NCI-H1105 treated with DMSO at 0.1 percent for 48 hours (cell line): ENCODE data around the gene PAN2.
"Not testable (repeated sequence)": the region's sequence is repeated elsewhere in the genome, so short reads cannot be mapped to it uniquely, and the experiment has no call there.

ENCODE experiments used
- DNase-seq: peaks from one replicate; lab custom pipeline; 2025; lab: John Stamatoyannopoulos, UW

The PAN2 gene

DNA sequence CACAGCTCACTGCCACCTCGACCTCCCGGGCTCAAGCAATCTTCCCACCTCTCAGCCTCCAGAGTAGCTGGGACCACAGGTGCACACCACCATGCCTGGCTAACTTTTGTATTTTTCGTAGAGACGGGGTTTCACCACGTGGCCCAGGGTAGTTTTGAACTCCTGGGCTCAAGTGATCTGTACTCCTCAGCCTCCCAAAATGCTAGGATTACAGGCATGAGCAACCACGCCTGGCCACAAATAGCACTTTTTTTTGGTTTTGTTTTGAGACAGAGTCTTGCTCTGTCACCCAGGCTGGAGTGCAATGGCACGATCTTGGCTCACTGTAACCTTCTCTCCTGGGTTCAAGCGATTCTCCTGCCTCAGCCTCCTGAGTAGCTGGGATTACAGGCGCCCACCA is 13.5 kb upstream of the PAN2 start:
- not testable (repeated sequence) for DNase-seq

DNA sequence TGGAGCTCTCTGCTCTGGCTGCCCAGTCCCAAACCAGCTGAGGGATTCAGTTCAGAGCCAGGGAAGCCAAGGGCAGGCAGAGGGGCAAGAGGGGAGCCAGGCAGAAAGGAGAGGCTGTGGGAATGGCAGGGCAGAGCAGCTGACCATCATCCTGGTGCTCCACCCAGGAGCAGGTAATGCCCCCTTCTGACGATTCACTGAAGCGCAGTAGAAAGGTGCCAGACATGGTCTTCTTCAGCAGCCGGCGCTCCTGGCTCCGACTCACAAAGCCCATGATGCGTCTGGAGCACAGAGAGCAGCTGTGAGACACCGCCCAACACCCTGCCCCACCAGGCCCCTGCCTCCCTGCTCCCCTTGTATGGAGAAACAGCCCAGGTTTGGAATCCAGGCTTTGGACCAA is 12.9 kb upstream of the PAN2 start:
- DNase-seq, result no peak

DNA sequence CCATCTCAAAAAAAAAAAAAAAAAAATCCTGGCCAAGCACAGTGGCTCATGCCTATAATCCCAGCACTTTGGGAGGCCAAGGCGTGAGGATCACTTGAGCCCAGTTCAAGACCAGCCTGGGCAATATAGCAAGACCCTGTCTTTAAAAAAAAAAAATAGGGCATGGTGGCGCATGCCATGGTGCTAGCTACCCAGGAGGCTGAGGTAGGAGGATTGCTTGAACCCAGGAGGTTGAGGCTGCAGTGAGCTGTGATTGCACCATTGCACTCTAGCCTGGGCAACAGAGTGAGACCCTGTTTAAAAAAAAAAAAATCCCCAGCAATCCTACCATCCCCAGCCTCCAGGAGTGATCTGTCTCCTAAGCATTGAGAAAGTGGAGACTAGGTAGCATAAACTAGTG is 8.5 kb upstream of the PAN2 start:
- not testable (repeated sequence) for DNase-seq

DNA sequence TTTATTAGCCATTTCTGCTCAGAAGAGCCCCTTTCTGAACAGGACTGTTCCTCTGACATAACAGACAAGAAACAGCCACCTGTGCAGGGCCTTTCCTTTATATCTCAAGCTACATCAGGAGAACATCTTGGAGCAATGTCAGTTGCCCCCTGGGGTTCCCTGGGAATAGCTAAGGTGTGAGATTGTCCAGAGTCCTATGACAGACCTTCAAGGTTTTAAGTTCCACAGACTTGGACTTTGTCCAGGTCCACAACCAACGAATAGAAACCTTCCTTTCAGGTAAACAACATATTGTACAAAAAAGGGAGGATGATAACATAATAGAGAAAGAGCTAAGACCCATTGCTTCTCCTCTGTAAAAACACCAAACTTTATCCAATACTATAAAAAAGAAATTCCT is 7.8 kb upstream of the PAN2 start:
- DNase-seq, result no peak

DNA sequence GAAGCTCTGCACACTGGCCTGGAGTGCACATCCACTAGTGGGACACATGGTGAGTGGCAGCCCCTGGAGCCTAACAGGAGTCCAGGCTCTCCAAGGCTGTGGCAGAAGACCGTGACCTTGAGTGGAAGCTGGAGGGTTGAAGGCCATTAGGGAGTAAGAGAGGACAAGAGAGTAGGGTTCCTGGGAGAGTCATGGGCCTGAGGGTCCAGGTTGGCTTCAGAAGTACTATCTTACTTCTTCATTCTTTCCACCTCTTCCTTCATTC is 5.3 kb upstream of the PAN2 start:
- DNase-seq, result no peak

DNA sequence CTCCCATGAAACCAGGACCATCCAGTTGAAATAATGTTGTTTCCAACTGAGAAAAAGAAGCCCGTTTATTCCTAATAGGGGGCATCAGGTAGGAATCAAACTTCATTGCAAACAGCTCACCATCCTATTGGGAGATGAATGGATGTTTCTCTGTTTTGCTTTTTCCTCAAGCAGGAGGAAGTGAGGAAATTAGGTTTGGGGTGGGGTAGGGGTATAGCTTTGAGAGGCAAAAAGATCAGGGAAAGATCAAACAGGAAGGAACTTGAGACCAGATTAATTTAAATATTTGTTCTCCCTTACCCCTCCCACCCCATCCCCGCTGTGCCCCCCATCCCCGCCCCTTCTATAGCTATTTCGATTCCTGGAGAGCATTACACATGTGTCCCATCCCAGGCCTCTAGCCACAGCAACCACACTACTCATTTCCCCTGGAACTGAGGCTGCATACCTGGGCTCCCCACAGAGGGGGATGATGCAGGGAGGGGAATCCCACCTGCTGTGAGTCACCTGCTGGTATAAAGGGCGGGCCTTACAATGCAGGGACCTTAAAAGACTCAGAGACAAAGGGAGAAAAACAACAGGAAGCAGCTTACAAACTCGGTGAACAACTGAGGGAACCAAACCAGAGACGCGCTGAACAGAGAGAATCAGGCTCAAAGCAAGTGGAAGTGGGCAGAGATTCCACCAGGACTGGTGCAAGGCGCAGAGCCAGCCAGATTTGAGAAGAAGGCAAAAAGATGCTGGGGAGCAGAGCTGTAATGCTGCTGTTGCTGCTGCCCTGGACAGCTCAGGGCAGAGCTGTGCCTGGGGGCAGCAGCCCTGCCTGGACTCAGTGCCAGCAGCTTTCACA is 4.7 kb upstream of the PAN2 start, which contains the start of gene IL23A:
TSS of gene IL23A (plus strand) at position 577 of the 850 bp plus-strand sequence. CDS start at position 738, 161 bp downstream.
- DNase-seq, result no peak

DNA sequence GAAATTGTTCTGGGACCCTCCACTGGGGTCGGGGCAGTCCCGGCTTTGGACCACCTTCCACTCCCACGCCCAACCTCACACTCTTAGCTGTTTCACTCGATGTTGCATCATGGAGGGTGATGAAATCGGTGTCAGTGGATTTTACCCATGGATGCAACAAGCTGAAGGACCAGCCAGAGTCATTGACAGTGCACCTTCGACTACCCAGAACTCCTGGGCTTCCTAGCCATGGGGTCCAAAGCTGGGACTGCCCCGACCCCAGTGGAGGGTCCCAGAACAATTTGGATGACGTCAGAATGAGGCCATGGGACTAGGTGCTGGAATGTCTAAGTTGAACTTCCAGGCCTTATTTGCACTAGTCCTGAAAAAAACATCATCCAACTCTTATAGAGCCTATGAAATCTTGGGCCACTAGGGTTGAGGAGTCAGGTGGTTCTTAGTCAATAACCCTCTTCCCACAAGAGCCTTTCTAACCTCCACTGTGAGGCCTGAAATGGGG is 4.0 kb upstream of the PAN2 start:
- DNase-seq, result no peak

DNA sequence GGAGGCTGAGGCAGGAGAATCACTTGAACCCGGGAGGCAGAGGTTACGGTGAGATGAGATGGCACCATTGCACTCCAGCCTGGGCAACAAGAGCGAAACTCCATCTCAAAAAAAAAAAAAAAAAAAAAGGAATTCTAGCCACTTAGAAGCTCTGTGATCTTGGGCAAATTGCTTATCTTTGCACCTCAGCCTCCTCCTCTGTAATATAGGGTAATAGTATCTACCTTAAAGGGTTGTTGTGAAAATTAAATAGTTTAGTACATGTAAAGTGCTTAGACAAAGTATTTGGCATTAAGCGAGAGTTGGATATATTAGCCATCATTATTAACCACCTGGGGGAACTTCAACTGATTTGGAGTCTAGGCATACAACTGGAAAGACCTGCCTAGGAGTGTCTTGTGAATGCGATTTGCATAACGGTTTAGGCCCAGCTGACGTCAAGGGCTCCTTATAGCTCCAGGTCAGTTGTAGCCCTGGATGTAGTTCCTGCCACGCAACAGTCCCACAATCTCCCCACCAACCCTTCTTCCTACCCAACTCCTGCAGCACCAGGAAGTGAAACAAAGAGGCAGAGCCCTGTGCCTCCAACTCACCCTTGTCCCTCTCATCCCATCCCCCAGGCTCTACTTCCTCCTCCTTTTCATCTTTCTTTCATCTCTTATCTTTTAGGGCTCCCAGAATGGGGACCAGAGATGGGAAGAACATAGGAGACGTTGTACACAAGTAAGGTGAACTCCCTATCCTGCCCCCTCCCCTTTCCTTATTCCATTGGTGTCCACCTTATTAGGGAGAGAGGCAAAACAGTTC is 2.8 kb upstream of the PAN2 start:
- DNase-seq, result no peak

DNA sequence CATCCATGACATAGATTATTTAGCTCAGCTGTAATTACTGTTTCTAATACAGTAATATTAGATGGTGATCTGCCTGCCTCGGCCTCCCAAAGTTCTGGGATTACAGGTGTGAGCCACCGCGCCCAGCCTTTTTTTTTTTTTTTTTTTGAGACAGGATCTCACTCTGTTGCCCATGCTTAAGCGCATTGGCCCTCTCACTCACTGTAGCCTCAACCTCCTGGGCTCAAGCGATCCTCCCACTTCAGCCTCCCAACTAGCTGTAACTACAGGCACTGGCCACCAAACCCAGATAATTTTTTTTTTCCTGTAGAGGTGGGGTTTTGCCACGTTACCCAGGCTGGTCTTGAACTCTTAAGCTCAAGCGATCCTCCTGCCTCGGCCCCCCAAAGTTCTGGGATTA is 1.7 kb upstream of the PAN2 start:
- DNase-seq, result not testable (repeated sequence)

DNA sequence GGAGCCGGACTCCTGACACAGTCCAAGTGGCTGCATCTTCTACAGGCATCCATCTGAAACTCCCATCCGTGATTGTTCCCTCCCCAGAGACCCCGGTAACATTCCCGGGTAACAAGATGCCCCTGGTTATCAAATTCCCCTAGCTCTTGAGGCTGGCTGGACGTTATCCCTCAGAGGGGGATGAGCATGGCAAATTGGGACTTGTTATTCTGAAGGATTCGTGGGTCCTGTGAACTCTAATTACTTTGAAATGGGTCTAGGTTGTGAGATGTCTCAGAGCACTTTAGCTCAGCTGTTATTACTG is 642 bp upstream of the PAN2 start:
- DNase-seq, result no peak

DNA sequence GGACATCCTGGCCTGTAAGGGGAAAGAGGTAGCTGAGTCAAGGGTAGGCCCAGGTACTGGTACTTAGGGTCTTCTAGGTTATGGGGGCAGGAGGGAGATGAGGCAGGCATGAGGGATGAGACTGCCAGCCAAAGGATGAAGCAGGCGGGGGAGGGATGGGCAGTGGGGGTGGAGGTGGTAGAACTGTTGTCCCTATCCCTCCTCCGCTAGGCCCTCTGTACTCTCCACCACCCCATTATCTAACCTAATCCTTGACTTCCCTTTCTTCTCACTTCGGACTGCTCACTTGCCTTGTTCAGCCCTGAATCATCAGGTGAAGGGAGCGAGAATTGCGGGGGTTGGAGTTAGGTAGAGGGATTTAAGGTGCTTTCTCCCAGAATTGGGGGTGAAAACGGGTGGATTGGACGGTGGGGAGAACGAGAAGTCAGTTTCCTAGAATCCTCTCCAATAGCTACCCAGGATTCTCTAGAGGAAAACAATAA is 562 bp downstream of the PAN2 start:
- no peak for DNase-seq

DNA sequence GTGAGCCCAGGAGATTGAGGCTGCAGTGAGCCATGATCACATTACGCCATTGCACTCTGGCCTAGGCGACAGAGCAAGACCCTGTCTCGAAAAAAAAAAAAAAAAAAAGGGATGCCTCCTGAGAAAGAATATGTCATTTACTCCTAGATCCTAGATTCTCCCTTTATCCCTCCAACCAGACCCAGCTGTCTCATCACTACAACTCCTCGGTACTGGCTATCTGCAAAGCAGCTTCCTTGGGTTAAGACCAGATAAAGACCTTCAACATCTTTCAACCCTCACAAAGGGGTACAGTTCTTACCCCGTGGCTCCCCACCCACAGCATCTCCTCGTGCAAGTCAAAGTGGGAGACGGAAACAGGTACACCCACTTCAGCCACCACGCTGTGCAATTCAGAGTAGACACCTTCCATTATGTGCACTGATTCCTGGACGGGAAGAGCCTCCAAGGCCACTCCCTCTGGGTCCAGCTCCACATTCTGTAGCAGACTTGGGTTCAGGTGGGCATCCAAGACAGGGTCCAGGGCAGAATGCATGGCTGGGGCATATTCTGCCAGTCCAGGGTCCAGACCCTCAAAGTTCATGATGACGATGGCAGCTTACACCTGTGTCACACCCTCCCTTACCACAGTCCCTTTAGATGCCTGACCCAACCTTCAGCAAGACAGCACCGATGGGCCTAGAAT is 1.1 kb downstream of the PAN2 start:
- no peak for DNase-seq

DNA sequence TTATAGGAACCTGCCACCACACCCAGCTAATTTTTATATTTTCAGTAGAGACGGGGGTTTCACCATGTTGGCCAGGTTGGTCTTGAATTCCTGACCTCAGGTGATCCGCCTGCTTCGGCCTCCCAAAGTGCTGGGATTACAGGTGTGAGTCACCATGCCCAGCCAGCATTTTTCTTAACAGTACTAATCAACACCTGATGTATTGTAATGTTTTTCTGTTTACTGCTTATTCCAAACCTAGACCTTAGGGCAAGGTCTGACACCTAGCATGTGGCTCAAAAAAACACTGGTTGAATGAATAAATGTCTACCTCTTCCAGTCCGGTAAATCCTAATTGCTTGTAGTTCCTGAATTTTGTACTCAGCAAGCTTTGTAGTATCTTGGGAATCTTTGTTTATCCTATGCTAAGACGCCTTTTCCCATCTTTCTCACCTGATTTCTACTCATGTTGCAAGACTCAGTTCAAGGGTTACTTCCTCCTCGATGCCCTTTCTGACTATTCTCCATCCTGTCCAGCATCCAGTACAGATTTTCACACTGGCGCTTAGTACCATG is 2.8 kb downstream of the PAN2 start:
- DNase-seq, result no peak

DNA sequence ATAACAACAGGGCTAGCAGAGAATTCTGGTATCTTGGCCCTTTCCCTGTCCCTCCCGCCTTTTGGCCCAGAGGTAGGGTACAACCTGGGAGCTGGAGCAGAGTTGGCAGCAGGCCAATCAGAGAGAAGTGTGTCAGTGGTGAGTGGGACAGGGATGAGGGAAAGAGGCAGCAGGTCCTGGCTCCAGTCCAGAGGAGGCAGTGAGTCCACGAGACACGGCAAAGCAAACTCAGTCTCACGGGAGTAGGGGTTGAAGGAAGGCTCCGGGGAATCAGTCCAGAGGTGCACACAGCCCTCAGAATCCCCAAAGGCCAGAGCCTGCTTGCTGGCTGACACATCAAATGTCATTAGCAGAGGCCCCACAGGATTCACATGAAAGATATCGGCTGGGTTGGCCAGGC is 7.3 kb downstream of the PAN2 start:
- DNase-seq, result peak; percentile 3

DNA sequence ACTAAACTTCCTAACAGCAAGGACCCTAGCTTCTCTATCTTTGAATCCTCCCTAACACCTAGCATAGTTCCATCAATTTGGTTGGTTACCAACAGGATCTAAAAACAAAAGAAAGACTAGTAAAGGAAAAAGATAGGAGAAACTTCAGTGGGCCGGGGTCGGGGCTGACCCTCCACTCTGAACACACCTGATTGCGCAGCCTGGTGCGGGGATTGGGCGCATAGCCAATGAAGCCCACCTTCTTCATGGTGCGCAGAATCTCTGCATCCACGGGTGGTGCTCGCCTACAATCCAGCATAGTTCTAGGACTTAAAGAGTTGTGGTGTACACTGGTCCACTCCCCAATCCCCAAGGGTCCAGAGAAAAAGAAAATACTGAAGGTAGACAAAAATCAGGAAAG is 7.7 kb downstream of the PAN2 start:
- DNase-seq, result no peak

DNA sequence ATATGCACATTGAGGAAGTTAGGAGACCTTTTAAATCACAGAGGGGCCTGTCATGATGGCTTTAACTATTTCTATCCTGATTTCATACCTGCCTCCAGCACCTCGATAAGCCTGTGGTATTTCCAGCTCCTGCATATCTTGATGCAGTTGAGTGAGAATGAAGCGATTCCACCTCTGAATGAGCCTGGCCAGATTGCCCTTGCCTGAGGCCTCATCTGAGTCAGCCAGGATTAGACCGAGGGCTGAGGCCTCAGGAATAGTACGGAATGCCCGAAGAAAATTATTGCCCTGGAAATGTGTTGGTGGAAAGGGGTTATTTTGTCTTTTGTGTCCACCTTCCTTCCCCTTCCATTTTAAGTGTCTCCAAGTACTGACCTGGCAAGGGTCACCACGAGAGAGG is 9.6 kb downstream of the PAN2 start:
- DNase-seq, result no peak

DNA sequence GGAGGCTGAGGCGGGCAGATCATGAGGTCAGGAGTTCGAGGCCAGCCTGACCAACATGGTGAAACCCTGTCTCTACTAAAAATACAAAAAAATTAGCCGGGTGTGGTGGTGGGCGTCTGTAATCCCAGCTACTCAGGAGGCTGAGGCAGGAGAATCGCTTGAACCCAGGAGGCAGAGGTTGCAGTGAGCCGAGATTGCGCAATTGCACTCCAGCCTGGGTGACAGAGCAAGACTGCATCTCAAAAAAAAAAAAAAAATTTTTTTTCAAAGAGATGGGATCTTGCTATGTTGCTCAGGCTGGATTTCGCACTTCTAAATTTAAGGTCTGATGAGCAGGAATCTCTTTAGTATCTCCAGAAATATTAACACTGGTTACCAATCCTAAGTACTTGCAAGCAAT is 12.2 kb downstream of the PAN2 start:
- not testable (repeated sequence) for DNase-seq

DNA sequence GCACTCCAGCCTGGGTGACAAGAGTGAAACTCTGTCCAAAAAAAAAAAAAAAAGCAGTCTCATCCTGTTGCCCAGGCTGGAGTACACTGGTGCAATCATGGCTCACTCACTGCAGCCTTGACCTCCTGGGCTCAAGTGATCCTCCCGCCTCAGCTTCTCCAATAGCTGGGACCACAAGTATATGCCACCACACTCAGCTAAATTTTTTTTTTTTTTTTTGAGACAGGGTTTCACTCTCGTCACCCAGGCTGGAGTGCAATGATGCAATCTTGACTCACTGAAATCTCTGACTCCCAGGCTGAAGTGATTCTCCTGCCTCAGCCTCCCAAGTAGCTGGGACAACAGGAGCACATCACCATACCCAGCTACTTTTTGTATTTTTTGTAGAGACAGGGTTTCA is 12.8 kb downstream of the PAN2 start:
- no peak for DNase-seq

DNA sequence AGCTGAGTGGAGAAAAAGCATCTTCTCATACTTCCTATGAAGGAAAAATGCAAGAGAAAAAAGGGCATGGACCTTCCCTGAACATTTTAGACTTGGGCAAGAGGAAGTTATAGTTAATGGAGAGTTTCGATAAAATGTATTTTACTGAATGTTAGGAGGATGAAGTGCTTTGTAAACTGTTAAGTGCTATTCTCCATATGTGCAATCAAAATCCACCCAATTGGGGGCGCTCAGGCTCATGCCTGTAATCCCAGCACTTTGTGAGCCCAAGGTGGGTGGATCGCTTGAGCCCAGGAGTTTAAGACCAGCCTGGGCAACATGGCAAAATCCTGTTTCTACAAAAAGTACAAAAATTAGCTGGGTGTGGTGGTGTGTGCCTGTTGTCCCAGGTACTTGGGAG is 16.1 kb downstream of the PAN2 start:
- no peak for DNase-seq

DNA sequence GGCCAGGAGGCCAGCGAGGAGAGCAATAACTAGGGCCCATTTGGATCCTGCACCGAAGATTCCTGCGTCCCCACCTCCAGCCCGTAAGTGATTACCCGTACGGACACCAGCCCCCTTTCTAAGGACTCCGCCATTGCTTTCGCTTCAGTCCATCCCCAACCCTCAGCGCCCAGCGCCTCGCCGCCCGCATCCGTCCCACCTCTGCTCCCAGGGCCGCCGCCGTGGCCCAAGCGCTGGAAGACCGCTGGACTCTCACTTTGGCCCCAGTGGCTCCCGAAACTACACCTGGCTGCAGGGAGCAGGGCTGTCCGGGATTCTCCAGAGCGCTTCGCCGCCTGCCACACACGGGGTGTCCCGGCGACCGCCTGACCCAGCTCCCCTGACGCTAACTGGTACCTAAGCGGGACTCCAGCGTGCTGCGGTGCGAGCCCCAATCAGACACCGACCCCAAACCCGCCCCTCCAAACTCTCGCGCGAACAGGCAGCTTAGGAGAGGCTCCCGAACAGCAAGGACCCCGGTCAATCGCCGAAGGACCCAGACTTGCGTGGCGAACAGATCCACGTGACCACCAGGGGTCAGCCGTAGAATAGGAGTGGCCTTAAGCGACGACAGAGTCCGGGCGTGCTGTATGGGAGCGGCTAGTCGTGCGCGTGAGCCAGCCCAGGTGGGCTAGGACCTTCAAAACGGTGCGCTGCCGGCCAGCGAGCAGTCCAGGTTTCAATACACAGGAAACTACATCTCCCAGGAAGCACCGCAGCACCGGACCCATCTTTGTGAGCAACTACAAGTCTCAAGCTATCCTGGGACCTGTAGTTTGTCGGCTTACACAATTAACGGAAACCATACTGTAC is 18.0 kb downstream of the PAN2 start, which contains the start of gene CNPY2:
TSS of gene CNPY2 (minus strand) at position 367 of the 852 bp plus-strand sequence. CDS start 771 bp downstream, outside the sequence.
- peak; percentile 89 for DNase-seq

DNA sequence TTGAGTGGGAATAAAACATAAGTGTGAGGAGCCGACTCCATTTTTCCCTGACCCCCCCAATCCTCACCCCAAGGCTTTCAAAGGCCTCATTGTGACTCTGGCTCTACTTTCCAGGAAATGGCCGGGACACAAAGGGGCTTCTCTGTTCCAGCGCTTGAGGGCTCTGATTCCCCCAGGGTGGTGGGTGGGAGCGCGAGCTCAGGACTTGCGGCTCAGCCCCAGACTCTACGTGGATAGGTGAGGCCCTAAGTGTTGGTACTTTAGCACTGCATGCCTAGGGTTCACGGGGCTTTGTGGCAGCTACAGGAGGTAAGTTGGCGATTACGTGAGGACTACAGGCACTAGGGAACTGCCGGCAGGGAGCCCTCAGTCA is 18.6 kb downstream of the PAN2 start:
- DNase-seq, result no peak
